SK-N-SH (cell line): ENCODE data around the gene FKBP7.

ENCODE experiments used
- CTCF ChIP-seq: fragments of 200-600 bp; sonication (generic); IDR thresholded peaks from 2 replicates; pipeline ENCODE4 v1.6.1; 2017; ENCODE audit warnings: antibody characterized with exemption, mild to moderate bottlenecking, moderate library complexity
- POLR2AphosphoS5 ChIP-seq: IDR thresholded peaks from 2 replicates; pipeline ENCODE4 v1.6.1; 2012; ENCODE audit warnings: low read depth, low read length

- TF ChIP-seq CTCF (no peak), POLR2AphosphoS5 (no peak)
Measured at GRCh38 chr2:178473931-178474330, 4.5 kb downstream of the FKBP7 start.
